Glomerular visceral epithelial cell (primary cell): ENCODE data around the gene EXD2.
"Not testable (repeated sequence)": the region's sequence is repeated elsewhere in the genome, so short reads cannot be mapped to it uniquely, and the experiment has no call there.

Experiments
- DNase-seq: peaks from one replicate; pipeline ENCODE4 v3.0.0-alpha.2; 2016; ENCODE audit errors: extremely low spot score

The EXD2 gene

GRCh38 chr14:69191340-69192111, at the start of gene EXD2:
EXD2 (plus strand) TSS chr14:69191498; CDS start chr14:69209471, 17,973 bp downstream.
- peak; percentile 87 for DNase-seq

GRCh38 chr14:69141550-69141949, 49.7 kb upstream of the EXD2 start:
- no peak for DNase-seq

GRCh38 chr14:69142101-69142500, 49.2 kb upstream of the EXD2 start:
- no peak for DNase-seq

GRCh38 chr14:69149461-69150244, 41.6 kb upstream of the EXD2 start:
- DNase-seq: no peak

GRCh38 chr14:69151458-69152180, 39.7 kb upstream of the EXD2 start:
- peak; percentile 75 for DNase-seq

GRCh38 chr14:69152181-69152901, 39.0 kb upstream of the EXD2 start:
- peak; percentile 51 for DNase-seq

- DNase-seq: no peak
Measured at GRCh38 chr14:69152902-69153151, 38.5 kb upstream of the EXD2 start, which contains the start of gene DCAF5. DCAF5 (minus strand) TSS chr14:69153119; CDS start chr14:69152978, 141 bp downstream.

- DNase-seq: peak; percentile 97
Measured at GRCh38 chr14:69153152-69153872, 38.0 kb upstream of the EXD2 start.

- DNase-seq: peak; percentile 18
Measured at GRCh38 chr14:69153873-69154270, 37.4 kb upstream of the EXD2 start.

GRCh38 chr14:69154779-69155178, 36.5 kb upstream of the EXD2 start:
- DNase-seq: peak; percentile 17

GRCh38 chr14:69156224-69156623, 35.1 kb upstream of the EXD2 start:
- DNase-seq: no peak

- DNase-seq: no peak
Measured at GRCh38 chr14:69161590-69161989, 29.7 kb upstream of the EXD2 start.

- not testable (repeated sequence) for DNase-seq
Measured at GRCh38 chr14:69165787-69166186, 25.5 kb upstream of the EXD2 start.

- no peak for DNase-seq
Measured at GRCh38 chr14:69170839-69171238, 20.5 kb upstream of the EXD2 start.

GRCh38 chr14:69171569-69171968, 19.7 kb upstream of the EXD2 start:
- DNase-seq: no peak

- no peak for DNase-seq
Measured at GRCh38 chr14:69175130-69175529, 16.2 kb upstream of the EXD2 start.

- DNase-seq: no peak
Measured at GRCh38 chr14:69181491-69181890, 9.8 kb upstream of the EXD2 start.

- DNase-seq: not testable (repeated sequence)
Measured at GRCh38 chr14:69182580-69182979, 8.7 kb upstream of the EXD2 start.

- no peak for DNase-seq
Measured at GRCh38 chr14:69183735-69184134, 7.6 kb upstream of the EXD2 start.

GRCh38 chr14:69190191-69190590, 1.1 kb upstream of the EXD2 start:
- no peak for DNase-seq

GRCh38 chr14:69193721-69194120, 2.4 kb downstream of the EXD2 start:
- no peak for DNase-seq
